CD4-positive, alpha-beta T cell treated with Interleukin-17A for 4 hours (primary cell): ENCODE results near the gene CHCHD3.

Experiments used
- DNase-seq: peaks from one replicate; pipeline ENCODE4 v3.0.0-alpha.2; 2020; ENCODE audit warnings: mixed read lengths

CHCHD3 gene

DNA sequence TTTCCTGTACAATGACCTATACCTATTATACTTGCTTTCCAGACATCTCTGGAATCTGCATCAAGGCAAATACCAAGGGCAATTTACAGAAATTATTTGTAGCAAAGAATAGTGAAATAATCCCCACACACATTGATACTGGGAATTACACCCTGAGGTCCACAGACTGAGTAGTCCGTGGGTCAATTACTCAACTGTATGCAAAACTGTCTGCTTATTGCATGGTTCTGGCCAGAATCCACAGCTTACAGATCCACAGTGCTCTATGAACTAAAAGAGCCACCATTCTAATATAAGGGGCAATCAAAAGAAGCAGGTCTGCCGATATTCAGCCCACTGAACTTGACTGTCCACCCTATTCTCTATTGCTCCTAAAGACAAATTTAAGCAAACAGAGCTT is 5.7 kb downstream of the CHCHD3 start:
- DNase-seq: no peak

DNA sequence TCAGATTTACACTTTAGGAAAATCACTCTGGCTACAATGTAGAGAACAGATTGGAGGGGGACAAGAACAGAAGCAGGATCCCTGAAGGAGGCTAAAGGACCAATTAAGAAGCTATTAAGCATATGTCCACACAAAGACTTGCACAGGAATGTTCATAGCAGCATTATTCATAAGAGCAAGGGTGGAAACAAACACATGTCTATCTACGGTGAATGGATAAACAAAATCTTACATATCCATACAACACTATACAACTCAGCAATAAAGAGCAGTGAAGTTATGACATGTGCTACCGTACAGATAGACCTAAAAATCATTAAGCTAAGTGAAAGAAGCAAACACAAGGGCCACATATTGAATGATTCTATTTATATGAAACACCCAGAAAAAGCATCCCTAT is 10.4 kb downstream of the CHCHD3 start:
- no peak for DNase-seq

DNA sequence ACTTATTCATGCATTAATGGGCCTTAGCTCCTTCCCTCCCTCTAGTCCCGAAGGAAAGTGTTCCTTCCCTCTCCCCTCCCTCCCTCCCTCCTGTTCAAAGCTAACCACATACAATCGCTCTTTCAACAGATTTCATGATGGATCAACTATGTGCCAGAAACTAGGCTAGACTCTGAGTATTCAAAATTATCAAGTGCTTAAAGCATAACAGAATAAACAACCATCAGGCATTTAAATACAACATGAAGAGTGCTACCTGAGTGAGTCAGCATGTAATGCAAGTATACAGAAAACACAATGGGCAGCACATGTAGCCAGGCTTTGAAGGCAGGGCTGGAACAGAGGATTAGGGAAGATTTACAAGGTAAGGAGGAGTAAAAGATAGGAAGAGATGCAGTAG is 11.3 kb downstream of the CHCHD3 start:
- DNase-seq: no peak

DNA sequence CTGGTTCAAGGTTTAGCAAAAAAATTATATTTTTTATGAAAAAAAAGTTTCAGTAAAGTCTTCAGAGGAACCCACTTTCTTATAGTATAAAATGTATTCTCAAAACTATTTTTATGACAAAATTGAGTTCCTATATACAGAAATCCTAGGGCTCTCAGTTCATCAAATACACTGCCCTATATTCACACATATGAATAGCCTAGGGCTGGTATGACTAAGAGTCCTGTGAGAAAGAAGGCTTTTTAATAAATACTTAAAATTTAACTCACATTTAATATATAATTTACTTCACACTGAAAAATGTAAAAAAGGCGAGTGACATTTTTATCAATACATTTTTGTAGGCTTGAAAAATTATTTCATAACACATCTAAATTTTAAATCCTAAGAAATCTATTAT is 16.6 kb downstream of the CHCHD3 start:
- no peak for DNase-seq

DNA sequence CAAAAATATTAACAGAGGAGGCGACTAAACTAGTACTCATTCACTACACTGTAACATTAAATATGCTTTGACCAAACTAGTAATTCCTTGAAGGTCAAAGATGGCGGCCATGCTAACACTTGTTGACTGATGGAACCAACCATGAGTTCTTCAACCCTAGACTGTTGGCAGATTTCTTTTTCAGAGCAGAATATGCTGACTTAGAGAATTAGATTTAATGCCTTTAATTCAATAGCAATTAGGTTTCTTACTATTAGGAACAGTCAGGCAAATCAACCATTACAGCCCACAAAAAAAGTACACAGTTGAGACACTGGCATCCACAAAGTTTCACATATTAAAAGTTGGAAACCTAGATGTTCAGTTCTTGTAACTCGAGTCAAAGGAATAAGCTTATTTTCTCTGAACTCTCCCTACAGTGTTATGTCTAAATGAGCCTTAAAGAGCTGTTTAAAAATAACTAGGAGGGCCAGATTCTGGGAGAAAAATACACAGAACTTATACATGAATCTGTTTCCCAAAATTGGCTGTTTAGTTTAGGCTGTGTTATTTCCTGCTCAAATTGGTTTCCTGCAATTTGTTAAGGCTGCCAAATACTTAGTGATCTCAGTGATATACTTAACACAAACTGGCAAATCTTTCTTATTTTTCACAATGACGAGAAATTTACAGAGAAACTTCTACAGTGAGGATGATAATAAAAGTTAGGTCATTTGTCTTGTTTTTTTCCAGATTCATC is 17.6 kb downstream of the CHCHD3 start:
- no peak for DNase-seq

DNA sequence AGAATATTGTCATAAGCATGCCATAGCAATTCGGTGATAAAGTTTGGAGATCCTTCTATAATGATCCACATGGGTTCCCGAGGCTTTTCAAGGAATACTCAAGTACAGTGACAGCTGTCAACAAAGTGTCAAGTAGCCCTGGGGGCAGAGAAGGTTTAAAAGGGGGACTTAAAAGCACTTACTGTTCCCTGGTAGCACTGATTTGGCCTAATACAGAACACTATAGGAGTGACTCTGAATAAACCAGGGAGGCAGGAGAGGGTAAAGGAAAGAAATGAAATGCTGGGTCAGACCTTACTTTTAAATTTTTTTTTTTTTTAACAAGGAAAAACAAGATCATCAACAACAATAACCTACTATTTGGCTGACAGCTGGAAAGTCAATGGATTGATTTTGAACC is 20.1 kb downstream of the CHCHD3 start:
- no peak for DNase-seq

DNA sequence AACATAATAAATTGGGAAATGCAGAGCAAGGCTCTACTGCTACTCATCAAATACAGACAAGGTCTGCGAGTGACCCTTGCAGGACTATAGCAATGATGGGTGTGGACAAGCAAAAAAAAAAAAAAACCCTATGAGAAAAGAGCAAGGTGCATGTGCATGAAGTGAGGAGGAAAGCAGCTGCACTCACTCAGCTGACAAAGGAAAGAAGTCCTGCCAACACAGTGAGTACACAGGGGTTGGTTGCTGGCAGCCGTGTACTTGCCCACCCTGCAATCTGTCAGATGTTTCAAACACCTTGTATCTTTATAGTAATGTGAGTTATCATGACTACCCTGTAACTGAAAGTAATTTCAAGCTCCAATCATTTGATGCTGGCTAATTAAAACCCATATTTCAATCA is 20.5 kb downstream of the CHCHD3 start:
- DNase-seq: no peak

DNA sequence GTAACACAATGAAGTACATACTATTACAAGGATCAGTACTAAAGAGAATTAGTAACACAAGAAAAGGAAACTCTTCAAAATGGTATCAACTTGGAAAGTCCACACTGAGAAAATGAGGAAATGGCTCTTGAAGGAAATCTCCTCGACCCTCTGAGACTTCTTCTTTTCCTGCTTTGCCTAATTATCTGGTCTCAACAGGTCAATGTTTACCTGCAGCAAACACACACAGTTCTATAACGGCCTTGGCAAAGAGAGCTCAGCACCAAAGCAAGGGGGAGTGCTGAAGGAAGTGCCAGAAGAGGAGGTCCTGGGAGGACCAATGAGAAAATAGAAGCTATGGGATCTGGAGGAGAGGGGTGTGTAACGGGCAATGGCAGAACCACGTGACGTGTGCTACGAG is 21.9 kb downstream of the CHCHD3 start:
- no peak for DNase-seq

DNA sequence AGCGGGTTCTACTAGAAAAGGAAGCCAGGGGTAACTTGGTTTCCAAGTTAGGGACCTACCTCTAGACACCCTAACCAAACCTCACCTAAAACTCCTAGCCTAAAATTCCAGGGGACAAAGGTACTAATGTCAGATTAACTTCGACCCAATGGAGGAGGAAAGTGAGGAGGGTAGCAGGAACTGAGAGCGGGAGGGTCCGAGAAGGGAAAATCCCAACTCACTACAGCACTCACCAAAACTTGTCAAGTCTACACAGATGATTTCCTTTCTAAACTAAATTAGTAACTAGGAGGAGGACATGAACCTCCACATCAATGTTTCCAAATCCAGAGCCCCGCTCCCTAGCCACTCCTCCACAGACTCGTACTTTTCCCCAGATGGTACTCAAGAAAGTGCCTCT is 22.6 kb downstream of the CHCHD3 start:
- no peak for DNase-seq

DNA sequence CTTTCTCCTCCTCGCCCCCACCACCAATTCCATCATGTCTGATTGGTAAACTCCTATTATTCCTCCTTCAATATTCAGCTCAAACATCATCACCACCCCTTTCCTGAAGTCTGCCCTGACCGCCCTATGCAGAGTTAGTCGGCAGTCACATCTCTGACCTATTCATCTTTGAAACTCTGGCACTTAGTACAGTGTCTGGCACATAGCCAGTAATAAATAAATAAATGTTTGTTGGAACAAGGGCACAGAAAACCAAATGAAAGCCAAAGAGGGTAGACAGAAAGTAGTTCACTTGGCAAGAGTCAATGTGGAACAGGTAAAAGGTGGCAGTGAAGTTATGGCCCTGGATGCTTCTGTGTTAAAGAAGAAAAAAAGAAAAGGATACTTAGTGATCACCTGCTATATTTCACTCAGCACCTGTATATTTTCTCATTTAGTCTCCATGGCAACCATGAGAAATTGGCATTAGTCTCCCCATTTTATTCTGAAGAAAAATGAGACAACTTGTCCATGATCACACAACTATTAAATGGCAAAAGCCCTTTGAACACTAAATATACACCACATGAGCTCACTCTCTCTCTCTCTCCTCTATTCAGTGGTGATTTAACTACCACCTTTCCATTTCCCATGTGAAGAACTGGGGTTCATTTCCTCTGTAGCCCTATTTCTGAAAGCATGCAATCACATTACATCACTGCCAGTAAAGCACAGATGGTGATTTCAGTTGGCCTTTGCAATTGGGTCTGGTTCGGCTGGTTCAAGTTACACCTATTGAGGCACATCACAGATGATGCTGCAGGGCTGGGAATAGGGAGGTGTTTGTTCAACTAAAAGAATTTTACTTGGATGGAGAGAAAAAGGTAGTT is 25.3 kb downstream of the CHCHD3 start:
- DNase-seq: no peak

DNA sequence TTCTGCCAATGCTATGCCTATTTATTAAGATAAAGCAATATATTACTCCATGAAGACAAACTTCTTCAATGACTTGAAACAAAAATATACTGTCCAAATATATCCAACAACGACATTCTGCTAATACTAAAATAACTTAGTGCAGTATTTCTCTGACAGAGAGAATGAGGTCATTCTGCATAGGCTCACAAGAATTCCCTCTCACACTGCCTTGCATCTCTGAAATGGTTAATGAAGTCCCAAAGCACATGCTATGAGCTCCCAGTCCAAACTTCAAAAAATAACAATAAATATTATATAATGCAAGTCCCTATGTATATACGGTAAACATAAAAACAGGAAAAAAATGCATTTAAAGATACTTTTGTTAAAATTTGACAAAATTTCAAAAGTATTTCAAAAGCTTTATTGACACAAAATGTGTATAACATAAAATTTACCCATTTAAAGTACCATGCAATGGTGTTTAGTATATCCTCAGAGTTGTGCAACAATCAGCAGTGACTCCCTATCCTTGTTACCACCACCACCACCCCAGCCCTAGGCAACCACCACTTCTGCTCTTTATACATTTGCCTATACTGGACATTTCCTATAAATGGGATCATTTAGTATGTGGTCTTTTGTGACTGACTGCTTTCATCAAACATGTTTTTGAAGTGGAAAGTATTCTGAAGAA is 27.6 kb downstream of the CHCHD3 start:
- no peak for DNase-seq

DNA sequence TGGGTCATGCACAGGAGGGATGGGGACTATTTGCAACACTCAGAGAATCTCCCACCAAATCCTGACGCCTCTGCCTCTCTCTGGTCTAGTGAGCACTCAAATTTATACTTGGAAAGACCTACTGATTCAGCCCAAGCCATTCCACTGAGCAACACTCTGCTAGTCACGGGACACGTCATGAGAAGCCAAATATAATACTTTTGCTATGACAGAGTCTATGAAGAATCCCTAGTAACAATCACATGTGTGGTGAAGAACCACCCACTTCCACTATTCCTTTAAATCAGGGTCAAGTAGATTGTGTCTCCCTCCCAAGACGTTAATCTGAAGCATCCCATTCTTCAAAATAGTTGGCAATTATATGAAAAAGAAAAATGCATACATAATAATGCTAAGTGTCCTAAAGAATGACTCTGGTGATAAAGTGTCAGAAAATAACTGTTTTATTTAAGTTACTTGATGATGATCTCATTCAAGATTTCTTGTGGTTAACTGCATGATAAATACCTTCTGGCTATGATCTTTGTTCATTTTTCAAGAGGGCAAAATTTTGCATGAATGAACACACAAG is 28.5 kb downstream of the CHCHD3 start:
- no peak for DNase-seq

DNA sequence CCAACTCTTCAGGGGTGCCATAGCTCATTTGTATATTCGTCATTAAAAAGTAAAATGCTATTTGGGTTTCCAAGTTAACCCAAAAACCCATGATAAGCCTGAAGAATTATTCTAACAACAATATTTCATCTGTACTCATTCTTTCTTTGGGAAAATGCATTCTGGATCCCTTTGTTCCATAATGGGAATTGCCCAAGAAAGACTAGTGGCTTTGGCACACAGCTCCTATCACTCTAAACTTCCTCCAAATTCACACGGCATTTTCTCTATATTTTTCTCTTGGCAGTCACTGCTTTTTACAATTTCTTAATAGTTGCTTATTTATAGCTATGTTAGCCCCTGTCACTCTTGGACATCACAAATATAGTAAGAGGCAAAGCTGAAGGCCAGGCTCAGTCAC is 29.1 kb downstream of the CHCHD3 start:
- no peak for DNase-seq

DNA sequence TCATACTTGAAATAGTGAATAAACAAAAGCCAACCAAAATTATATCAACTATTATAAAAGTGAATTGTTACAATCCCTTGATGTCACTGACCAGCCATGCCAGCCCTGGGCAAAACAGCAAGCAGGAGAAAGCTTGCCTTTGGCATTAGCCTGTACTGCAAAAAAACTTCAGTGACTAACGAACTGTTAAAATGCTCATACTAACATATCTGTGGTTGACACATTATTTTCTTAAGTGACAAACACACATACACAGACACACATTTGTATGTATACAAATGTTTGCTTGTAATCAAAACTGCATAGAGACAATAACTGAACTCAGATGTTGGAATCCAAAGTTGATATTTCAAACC is 29.5 kb downstream of the CHCHD3 start:
- no peak for DNase-seq

DNA sequence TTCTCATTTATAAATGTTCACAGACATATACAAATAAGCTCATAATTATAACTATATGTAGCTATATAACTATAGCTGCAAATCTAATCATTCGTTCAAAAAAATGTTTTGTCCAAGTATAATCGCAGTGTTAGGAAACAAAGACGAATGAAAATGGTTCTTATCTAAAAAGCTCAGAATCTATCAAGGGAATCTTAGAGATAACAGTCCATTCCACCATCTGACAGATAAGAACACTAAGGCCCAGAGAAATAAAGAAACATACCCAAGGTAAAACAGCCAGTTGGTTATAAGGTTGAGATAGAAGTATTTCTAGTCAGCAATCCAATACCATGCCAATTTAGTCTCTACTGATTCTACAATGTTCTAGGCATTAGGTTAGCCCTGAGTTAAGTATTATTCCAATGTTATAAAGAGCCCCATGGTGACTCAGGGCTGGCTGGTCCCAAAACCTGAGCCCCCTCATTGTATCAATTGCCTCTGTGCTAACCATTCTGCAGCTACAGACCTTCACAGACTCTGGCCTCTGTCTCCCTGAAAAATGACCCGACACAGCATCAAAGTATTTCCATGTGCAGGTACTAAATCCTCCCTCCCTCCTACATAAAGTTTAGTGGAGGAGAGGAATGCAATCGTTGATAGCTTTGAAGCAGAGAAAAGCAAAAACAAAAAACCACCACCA is 30.0 kb downstream of the CHCHD3 start:
- DNase-seq: no peak

DNA sequence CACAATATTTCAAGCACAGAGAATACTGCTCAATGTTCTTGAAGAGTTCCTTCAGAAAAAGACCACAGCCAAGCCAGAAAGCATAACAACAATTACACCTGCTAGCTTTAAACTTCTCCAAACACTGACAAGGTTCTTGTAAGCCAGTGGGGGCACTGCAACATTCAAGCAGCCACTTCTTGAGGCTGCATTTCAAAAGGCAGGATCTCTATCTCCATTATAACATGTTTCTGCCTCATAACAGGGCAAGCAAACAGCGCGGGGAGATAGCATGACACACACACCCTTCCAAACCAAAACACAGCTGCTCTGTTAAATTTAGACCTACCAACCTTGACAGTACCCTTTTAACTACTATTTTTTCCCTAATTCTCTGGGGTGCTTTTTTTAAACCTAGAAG is 30.8 kb downstream of the CHCHD3 start:
- no peak for DNase-seq

DNA sequence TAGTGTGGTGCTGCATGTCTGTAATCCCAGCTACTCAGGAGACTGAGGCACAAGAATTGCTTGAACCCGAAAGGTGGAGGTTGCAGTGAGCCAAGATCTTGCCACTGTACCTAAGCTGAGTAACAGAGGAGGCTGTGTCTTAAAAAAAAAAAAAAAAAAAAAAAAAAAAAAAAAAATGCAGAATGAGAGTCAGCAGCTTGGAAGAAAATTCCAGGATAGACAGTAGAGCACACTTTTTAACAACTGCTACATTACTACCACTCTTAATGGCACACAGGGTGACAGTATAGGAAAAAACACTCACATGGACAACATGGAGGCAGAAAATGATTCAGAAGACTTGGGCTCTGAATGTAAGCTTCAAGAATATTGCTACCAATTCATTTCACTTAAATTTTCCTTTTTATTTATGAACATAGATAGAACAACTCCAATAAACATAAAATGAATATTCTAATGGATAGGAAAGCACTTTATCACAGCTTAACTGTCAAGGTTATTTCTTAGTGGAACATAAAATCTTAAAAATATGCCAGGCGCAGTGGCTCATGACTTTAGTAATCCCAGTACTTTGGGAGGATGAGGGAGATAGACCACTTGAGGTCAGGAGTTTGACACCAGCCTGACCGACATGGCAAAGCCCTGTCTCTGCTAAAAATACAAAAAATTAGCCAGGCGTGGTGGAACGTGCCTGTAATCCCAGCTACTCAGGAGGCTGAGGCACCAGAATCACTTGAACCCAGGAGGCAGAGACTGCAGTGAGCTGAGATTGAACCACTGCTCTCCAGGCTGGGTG is 31.5 kb downstream of the CHCHD3 start:
- DNase-seq: no peak

DNA sequence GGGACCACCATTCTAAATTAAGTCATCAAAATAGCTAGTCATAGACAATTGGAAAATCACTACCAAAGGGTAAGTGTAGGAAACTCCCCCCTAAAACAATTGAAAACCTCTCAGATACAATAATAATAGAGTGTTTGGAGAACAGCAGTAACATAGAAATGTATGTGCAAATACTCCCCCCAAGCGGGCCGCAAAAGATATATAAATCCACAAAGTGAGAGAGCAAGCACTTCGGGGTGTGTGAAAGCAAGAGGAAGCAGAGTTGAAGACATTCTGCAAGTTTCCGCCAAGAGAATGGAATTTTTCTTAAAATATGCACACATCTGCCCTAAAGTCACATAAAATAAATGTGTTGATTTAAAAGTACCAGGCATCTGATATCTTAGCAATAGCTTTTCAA is 33.3 kb downstream of the CHCHD3 start:
- DNase-seq: no peak

DNA sequence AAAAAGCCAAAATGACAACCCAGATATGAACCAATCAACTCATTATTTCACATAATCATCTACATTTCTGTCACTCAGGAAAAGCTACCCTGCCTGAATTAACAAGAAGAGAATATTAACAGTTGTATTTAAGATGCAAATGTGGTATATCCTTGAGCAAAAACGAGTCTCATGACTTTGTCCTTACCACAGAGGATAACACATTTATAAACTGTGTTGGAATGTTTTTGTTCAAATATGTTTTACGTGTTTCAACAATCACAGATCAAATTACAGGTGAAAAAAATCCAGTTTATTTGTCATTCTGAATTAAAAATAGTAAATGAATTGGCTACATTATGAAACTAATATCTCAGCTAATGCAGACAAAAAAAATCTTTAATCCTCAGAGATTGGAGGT is 34.6 kb downstream of the CHCHD3 start:
- no peak for DNase-seq

DNA sequence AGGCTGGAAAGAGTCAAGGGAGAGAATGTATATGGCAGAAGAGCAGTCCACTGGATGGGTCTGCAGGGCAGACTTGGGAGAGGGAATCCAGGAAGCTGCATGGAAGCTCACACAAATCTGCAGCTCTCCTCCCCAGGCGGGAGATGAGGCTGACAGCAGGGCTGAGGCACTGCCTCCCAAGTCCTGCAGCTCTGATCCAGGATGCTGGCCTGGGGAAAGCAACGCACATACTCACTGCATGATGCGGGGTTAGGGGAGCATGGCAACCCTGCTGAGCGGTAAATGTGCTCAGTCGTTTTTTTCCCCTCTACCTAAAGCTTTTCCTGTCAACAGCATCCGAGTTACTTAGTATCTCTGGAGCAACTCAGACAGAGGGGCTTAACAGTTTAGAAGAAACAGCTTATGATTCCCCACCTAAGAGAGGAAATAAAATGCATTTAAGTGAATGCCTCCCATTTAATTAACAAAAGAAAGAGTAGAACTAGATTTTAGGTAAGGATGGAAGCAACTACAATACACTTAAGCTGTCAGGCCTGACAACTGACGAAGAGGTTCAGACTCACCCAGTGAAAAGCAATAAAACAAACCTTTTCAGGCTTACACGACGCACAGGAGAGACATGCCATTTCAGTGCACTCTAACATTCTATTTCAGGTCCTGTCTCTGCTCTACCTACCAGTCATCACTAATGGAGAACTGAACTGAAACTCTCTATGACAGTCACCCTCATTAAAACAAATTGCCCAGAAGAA is 37.0 kb downstream of the CHCHD3 start:
- DNase-seq: no peak

DNA sequence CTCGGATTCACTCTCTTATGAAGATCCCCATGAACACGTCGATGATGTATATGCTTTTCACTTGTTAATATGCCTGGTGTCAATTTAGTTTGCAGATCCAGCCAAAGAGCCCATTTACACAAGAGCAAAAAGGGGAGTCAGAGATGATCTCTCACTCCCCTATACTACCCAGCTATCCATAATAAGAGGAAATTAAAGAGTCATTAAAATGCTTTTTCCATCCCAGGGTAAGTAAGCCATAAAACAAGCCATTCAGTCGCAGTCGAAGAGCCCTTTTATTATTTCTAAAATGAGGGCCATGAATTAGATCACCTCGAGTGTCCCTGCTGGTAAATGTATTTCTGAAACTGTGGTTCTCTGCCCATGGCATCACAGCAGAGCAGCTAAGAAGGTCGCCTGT is 41.2 kb downstream of the CHCHD3 start:
- DNase-seq: no peak
